SK-N-SH treated with all-trans-retinoic acid at 6 μM for 48 hours (cell line): ENCODE measurements around the gene COX19.

ENCODE experiments used
- ARNTL ChIP-seq: fragments of 450-650 bp; formaldehyde crosslinking; IDR thresholded peaks from 2 replicates; pipeline ENCODE4 v1.5.0; 2020; ENCODE audit warnings: low read depth, mild to moderate bottlenecking, moderate library complexity, borderline replicate concordance
- CSDC2 ChIP-seq: fragments of 250-450 bp; sonication (Bioruptor Pico); IDR thresholded peaks from 2 replicates; pipeline ENCODE4 v1.5.0; 2020; ENCODE audit warnings: mild to moderate bottlenecking, moderate library complexity
- CSRNP3 ChIP-seq: fragments of 250-450 bp; sonication (Bioruptor Pico); IDR thresholded peaks from 2 replicates; pipeline ENCODE4 v1.5.1; 2021; ENCODE audit warnings: mild to moderate bottlenecking, moderate library complexity
- ESRRG ChIP-seq: fragments of 250-450 bp; sonication (Bioruptor Pico); IDR thresholded peaks from 2 replicates; pipeline ENCODE4 v1.6.1; 2021; ENCODE audit warnings: mild to moderate bottlenecking
- GLIS3 ChIP-seq: fragments of 250-450 bp; sonication (Bioruptor Pico); IDR thresholded peaks from 2 replicates; pipeline ENCODE4 v1.5.0; 2020; ENCODE audit warnings: mild to moderate bottlenecking, moderate library complexity
- PATZ1 ChIP-seq: fragments of 250-450 bp; sonication (Bioruptor Pico); IDR thresholded peaks from 2 replicates; pipeline ENCODE4 v1.8.0; 2020; ENCODE audit warnings: mild to moderate bottlenecking, moderate library complexity, borderline replicate concordance
- RARB ChIP-seq: fragments of 250-450 bp; sonication (Bioruptor Pico); IDR thresholded peaks from 2 replicates; pipeline ENCODE4 v1.8.0; 2021; ENCODE audit warnings: mild to moderate bottlenecking, moderate library complexity
- ZFP3 ChIP-seq: fragments of 250-450 bp; sonication (Bioruptor Pico); IDR thresholded peaks from 2 replicates; pipeline ENCODE4 v1.5.0; 2020; ENCODE audit warnings: mild to moderate bottlenecking, moderate library complexity
- ZFP30 ChIP-seq: fragments of 450-650 bp; formaldehyde crosslinking; IDR thresholded peaks from 2 replicates; pipeline ENCODE4 v1.5.0; 2022; ENCODE audit warnings: mild to moderate bottlenecking, moderate library complexity
- ZNF565 ChIP-seq: fragments of 450-650 bp; formaldehyde crosslinking; conservative IDR thresholded peaks from 2 replicates; pipeline ENCODE4 v1.5.0; 2020; ENCODE audit warnings: low read depth, mild to moderate bottlenecking, moderate library complexity
- ZNF70 ChIP-seq: fragments of 450-650 bp; formaldehyde crosslinking; IDR thresholded peaks from 2 replicates; pipeline ENCODE4 v1.5.0; 2020; ENCODE audit warnings: mild to moderate bottlenecking, moderate library complexity
- ZNF8 ChIP-seq: fragments of 450-650 bp; formaldehyde crosslinking; IDR thresholded peaks from 2 replicates; pipeline ENCODE4 v1.5.0; 2020; ENCODE audit warnings: mild to moderate bottlenecking, moderate library complexity
- TF ChIP-seq, protein P1 (sequence below): fragments of 250-450 bp; sonication (Bioruptor Pico); IDR thresholded peaks from 2 replicates; pipeline ENCODE4 v1.8.0; 2021; ENCODE audit warnings: low read depth, mild to moderate bottlenecking, moderate library complexity, borderline replicate concordance

DNA sequence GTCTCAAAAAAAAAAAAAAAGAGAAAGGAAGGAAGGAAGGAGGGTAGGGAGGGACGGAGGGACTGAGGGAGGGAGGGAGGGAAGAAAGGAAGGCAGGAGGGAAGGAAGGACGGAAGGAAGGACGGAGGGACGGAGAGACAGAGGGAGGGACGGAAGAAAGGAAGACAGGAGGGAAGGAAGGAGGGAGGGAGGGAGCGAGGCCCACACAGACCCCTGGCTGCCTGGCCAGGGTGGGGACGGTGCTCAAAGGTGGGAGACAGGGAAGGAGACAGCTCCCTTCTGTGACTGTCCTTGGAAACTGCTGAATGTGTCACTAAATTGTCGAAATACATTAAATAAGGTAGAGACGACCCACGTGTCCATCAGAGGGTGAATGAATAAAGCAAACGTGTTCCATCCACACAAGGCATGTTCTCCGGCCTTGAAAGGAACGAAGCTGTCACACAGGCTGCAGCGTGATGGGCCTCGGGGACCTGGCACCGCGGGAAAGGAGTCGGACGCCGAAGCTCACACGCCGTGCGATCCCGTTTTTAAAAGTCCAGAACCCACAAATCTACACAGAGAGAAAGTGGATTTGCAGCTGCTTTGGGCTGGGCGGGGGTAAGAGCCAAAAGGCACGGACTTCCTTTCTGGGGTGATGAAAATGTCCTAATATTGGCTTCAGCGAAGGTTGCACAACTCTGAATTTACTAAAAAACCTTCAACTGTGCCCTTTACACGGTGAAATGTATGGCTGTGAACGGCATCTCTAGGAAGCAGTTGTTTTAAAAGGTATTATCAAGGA lies 44.2 kb downstream of the COX19 start:
- no peak for TF ChIP-seq ZNF70
- TF ChIP-seq ESRRG (CRISPR knock-in tag): no peak
- TF ChIP-seq PATZ1 (CRISPR knock-in tag): no peak
- TF ChIP-seq CSDC2 (CRISPR knock-in tag): no peak
- no peak for TF ChIP-seq RARB
- no peak for TF ChIP-seq CSRNP3 (CRISPR knock-in tag)
- TF ChIP-seq, protein P1, sequence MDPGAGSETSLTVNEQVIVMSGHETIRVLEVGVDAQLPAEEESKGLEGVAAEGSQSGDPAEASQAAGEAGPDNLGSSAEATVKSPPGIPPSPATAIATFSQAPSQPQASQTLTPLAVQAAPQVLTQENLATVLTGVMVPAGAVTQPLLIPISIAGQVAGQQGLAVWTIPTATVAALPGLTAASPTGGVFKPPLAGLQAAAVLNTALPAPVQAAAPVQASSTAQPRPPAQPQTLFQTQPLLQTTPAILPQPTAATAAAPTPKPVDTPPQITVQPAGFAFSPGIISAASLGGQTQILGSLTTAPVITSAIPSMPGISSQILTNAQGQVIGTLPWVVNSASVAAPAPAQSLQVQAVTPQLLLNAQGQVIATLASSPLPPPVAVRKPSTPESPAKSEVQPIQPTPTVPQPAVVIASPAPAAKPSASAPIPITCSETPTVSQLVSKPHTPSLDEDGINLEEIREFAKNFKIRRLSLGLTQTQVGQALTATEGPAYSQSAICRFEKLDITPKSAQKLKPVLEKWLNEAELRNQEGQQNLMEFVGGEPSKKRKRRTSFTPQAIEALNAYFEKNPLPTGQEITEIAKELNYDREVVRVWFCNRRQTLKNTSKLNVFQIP (CRISPR knock-in tag): no peak
- no peak for TF ChIP-seq GLIS3 (CRISPR knock-in tag)
- no peak for TF ChIP-seq ZNF8 (CRISPR knock-in tag)
- TF ChIP-seq ZFP30 (CRISPR knock-in tag): no peak
- TF ChIP-seq ZFP3 (CRISPR knock-in tag): no peak
- no peak for TF ChIP-seq ARNTL
- no peak for TF ChIP-seq ZNF565 (CRISPR knock-in tag)
